Fibroblast of pulmonary artery (primary cell): ENCODE data around the gene SCAMP2.
A peak's percentile ranks its signal among the peaks of the same experiment; 100 is the strongest.
"Not testable (repeated sequence)": the region's sequence is repeated elsewhere in the genome, so short reads cannot be mapped to it uniquely, and the experiment has no call there.

Source experiments
- DNase-seq: peaks from one replicate; pipeline ENCODE4 v3.0.0-alpha.2; 2010; ENCODE audit warnings: low read depth
- H3K4me3 ChIP-seq: replicated peaks from 2 replicates; pipeline ENCODE4 v1.5.1; 2011; ENCODE audit warnings: low read depth, mild to moderate bottlenecking, control low read depth, low read length, moderate library complexity
- TF ChIP-seq, protein P1 (sequence below): IDR thresholded peaks from 2 replicates; pipeline ENCODE4 v1.5.1; 2011; ENCODE audit warnings: mild to moderate bottlenecking, control low read depth, low read length, inconsistent platforms; ENCODE audit errors: missing control alignments

SCAMP2 gene

DNA sequence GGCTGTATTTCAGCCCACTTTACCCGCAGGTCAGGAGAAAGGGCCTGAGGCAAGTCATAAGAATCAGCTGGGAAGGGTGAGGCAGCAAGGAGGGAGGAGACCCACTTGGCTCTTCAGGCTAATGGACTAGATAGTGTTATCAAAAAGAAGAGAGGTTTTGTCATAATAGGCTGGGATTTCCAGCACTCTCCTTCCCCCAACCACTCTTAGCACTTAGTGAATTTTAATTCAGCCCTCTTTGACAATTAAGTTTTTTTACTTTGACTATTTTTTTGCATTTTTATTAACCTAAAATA, 17.4 kb upstream of the SCAMP2 start:
- TF ChIP-seq, protein P1, sequence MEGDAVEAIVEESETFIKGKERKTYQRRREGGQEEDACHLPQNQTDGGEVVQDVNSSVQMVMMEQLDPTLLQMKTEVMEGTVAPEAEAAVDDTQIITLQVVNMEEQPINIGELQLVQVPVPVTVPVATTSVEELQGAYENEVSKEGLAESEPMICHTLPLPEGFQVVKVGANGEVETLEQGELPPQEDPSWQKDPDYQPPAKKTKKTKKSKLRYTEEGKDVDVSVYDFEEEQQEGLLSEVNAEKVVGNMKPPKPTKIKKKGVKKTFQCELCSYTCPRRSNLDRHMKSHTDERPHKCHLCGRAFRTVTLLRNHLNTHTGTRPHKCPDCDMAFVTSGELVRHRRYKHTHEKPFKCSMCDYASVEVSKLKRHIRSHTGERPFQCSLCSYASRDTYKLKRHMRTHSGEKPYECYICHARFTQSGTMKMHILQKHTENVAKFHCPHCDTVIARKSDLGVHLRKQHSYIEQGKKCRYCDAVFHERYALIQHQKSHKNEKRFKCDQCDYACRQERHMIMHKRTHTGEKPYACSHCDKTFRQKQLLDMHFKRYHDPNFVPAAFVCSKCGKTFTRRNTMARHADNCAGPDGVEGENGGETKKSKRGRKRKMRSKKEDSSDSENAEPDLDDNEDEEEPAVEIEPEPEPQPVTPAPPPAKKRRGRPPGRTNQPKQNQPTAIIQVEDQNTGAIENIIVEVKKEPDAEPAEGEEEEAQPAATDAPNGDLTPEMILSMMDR, result no peak
- DNase-seq, result no peak

GRCh38 chr15:74889883-74890664, 16.9 kb upstream of the SCAMP2 start, which contains the start of gene MPI:
Gene MPI, plus strand, starts transcription at chr15:74890042. Its CDS starts 32 bp downstream, at chr15:74890074.
- H3K4me3 ChIP-seq, result peak within 1 kb of the TSS; percentile 98
- TF ChIP-seq, protein P1, result no peak
- DNase-seq, result peak; percentile 73

More for the DNA sequence above, 17.4 kb upstream of the SCAMP2 start:
- H3K4me3 ChIP-seq, result peak overlapping the region; percentile 98

- TF ChIP-seq, protein P1, result no peak
- peak overlapping the region; percentile 98 for H3K4me3 ChIP-seq
- DNase-seq, result peak; percentile 38
Measured at GRCh38 chr15:74889390-74889882, 16.3 kb upstream of the SCAMP2 start.

- TF ChIP-seq, protein P1, result no peak
- no peak for DNase-seq
- H3K4me3 ChIP-seq, result no peak overlapping the region
Measured at GRCh38 chr15:74888716-74889115, 15.6 kb upstream of the SCAMP2 start.

DNA sequence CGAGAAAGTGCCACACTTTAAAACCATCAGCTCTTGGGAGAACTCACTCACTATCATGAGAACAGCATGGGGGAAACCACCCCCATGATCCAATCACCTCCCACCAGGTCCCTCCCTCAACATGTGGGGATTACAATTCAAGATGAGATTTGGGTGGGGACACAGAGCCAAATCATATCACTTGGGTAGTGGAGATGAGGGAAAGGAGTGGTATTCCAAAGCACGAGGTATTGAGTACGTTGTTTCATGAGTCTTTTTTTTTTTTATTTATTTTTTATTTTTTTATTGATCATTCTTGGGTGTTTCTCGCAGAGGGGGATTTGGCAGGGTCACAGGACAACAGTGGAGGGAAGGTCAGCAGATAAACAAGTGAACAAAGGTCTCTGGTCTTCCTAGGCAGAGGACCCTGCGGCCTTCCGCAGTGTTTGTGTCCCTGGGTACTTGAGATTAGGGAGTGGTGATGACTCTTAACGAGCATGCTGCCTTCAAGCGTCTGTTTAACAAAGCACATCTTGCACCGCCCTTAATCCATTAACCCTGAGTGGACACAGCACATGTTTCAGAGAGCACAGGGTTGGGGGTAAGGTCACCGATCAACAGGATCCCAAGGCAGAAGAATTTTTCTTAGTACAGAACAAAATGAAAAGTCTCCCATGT, 14.5 kb upstream of the SCAMP2 start:
- not testable (repeated sequence) for DNase-seq, H3K4me3 ChIP-seq

- no peak for DNase-seq
- TF ChIP-seq, protein P1, result no peak
- H3K4me3 ChIP-seq, result no peak overlapping the region
Measured at GRCh38 chr15:74885461-74885860, 12.3 kb upstream of the SCAMP2 start.

- peak; percentile 30 for DNase-seq
- TF ChIP-seq, protein P1, result no peak
- H3K4me3 ChIP-seq, result no peak overlapping the region
Measured at GRCh38 chr15:74884428-74885223, 11.5 kb upstream of the SCAMP2 start.
